Stimulated activated naive CD8-positive, alpha-beta T cell treated with anti-CD3 and anti-CD28 coated beads, Interleukin-15, Interleukin-2, amounts not matched to agents 100 U/mL and 50 U/mL, for 24 hours (primary cell): ENCODE data around the gene PIK3CD.
A peak's percentile ranks its signal among the peaks of the same experiment; 100 is the strongest.
"Not testable (repeated sequence)": the region's sequence is repeated elsewhere in the genome, so short reads cannot be mapped to it uniquely, and the experiment has no call there.

Experiments
- ATAC-seq: fragments of 150-1000 bp; cut with Tn5 transposase; one replicate; pipeline ENCODE4 v1.10.0; 2021
- DNase-seq: peaks from one replicate; pipeline ENCODE4 v3.0.0; 2021

Gene PIK3CD

GRCh38 chr1:9689971-9690381 lies 38.4 kb downstream of the PIK3CD start:
- DNase-seq (peak; percentile 44), ATAC-seq (no peak)

- DNase-seq (no peak), ATAC-seq (no peak)
Measured at GRCh38 chr1:9690440-9691107, 39.0 kb downstream of the PIK3CD start.

- peak; percentile 46 for DNase-seq
- ATAC-seq: peak; percentile 22
Measured at GRCh38 chr1:9691108-9691445, 39.5 kb downstream of the PIK3CD start.

- no peak for DNase-seq
Measured at GRCh38 chr1:9691691-9692090, 40.2 kb downstream of the PIK3CD start.

GRCh38 chr1:9696793-9697192 lies 45.3 kb downstream of the PIK3CD start:
- DNase-seq (no peak), ATAC-seq (no peak)

More at GRCh38 chr1:9691691-9692090, 40.2 kb downstream of the PIK3CD start:
- no peak for ATAC-seq

- DNase-seq: no peak
- ATAC-seq: no peak
Measured at GRCh38 chr1:9699361-9699760, 47.8 kb downstream of the PIK3CD start.

- ATAC-seq: no peak
- DNase-seq: no peak
Measured at GRCh38 chr1:9700340-9700739, 48.8 kb downstream of the PIK3CD start.

GRCh38 chr1:9701665-9702064 lies 50.1 kb downstream of the PIK3CD start:
- DNase-seq (no peak), ATAC-seq (no peak)

- no peak for DNase-seq
- no peak for ATAC-seq
Measured at GRCh38 chr1:9703165-9703509, 51.6 kb downstream of the PIK3CD start.

GRCh38 chr1:9703681-9704080 lies 52.1 kb downstream of the PIK3CD start:
- ATAC-seq: no peak

GRCh38 chr1:9705337-9706093 lies 54.0 kb downstream of the PIK3CD start:
- no peak for DNase-seq
- peak; percentile 58 for ATAC-seq

More at GRCh38 chr1:9703681-9704080, 52.1 kb downstream of the PIK3CD start:
- no peak for DNase-seq

GRCh38 chr1:9706178-9706577 lies 54.6 kb downstream of the PIK3CD start:
- no peak for ATAC-seq
- DNase-seq: no peak

GRCh38 chr1:9710037-9710436 lies 58.5 kb downstream of the PIK3CD start:
- DNase-seq: no peak
- ATAC-seq: no peak

GRCh38 chr1:9711466-9712020 lies 60.0 kb downstream of the PIK3CD start:
- ATAC-seq: no peak
- DNase-seq: no peak

GRCh38 chr1:9712767-9713166 lies 61.2 kb downstream of the PIK3CD start:
- not testable (repeated sequence) for DNase-seq, ATAC-seq

- no peak for DNase-seq
- peak; percentile 33 for ATAC-seq
Measured at GRCh38 chr1:9714257-9714718, 62.8 kb downstream of the PIK3CD start.

- DNase-seq: peak; percentile 61
Measured at GRCh38 chr1:9715536-9716226, 64.2 kb downstream of the PIK3CD start.

GRCh38 chr1:9716404-9717192 lies 65.1 kb downstream of the PIK3CD start:
- ATAC-seq: no peak
- peak; percentile 40 for DNase-seq

More at GRCh38 chr1:9715536-9716226, 64.2 kb downstream of the PIK3CD start:
- no peak for ATAC-seq

- DNase-seq (peak; percentile 85), ATAC-seq (peak; percentile 71)
Measured at GRCh38 chr1:9717193-9718005, 65.9 kb downstream of the PIK3CD start.

GRCh38 chr1:9718006-9718680 lies 66.6 kb downstream of the PIK3CD start:
- ATAC-seq: no peak
- no peak for DNase-seq
